CD14-positive monocyte (primary cell): ENCODE measurements around the gene MEX3C. TPM values are rescaled to one million over a fixed set of nuclear protein-coding genes. Genes with fewer than 3 reads are reported as not detected.
A peak's percentile ranks its signal among the peaks of the same experiment; 100 is the strongest.

Source experiments
- DNase-seq, 3 donors: peaks; one replicate each; pipeline ENCODE4 v3.0.0-alpha.2; 2011 to 2022
- H2AFZ ChIP-seq: 2 replicates; pipeline ENCODE4 v1.6.0; 2012; ENCODE audit warnings: mild to moderate bottlenecking, low read depth, low read length, inconsistent platforms; ENCODE audit not compliant: insufficient read depth, poor library complexity, severe bottlenecking
- H3K27ac ChIP-seq, 2 donors: 1 replicate in 1 of 2; 2 replicates in 1 of 2; pipeline ENCODE4 v1.5.1; 2012 to 2013; ENCODE audit warnings: low read length in 2 of 2, control low read depth in 1 of 2, inconsistent platforms in 1 of 2, low read depth in 1 of 2, mild to moderate bottlenecking in 1 of 2
- H3K27me3 ChIP-seq, 2 donors: one replicate each; pipeline versions ENCODE4 v1.6.0 to v1.6.1; 2011 to 2013; ENCODE audit warnings: low read length in 2 of 2; ENCODE audit not compliant: control insufficient read depth in 2 of 2, insufficient read depth in 2 of 2
- H3K36me3 ChIP-seq, 2 donors: replicated peaks in 1 of 2; 1 replicate in 1 of 2; 2 replicates in 1 of 2; pipeline versions ENCODE4 v1.5.1 to v1.6.1; 2012 to 2013; ENCODE audit warnings: low read length in 2 of 2, control low read depth in 1 of 2, inconsistent platforms in 1 of 2, mild to moderate bottlenecking in 1 of 2; ENCODE audit not compliant: insufficient read depth in 2 of 2, control insufficient read depth in 1 of 2
- H3K4me1 ChIP-seq, 2 donors: 1 replicate in 1 of 2; 2 replicates in 1 of 2; pipeline versions ENCODE4 v1.5.1 to v1.6.1; 2012 to 2013; ENCODE audit warnings: low read length in 2 of 2, control low read depth in 1 of 2, inconsistent platforms in 1 of 2, mild to moderate bottlenecking in 1 of 2, moderate library complexity in 1 of 2; ENCODE audit not compliant: insufficient read depth in 2 of 2, control insufficient read depth in 1 of 2
- H3K4me2 ChIP-seq: replicated peaks from 2 replicates; pipeline ENCODE3; 2012; ENCODE audit warnings: low read length, moderate library complexity, mild to moderate bottlenecking; ENCODE audit not compliant: poor library complexity, severe bottlenecking; ENCODE audit errors: extremely low read depth
- H3K4me3 ChIP-seq, 3 experiments: fragments of 200-600 bp in 1 of 3; sonication (generic) in 1 of 3; replicated peaks in 1 of 3; 1 replicate in 2 of 3; 2 replicates in 1 of 3; pipeline ENCODE4 v1.5.1; 2011 to 2013; ENCODE audit warnings: low read length in 3 of 3, mild to moderate bottlenecking in 3 of 3, control low read depth in 2 of 3, low read depth in 2 of 3, inconsistent platforms in 1 of 3, moderate library complexity in 1 of 3
- H3K79me2 ChIP-seq: 2 replicates; pipeline ENCODE4 v1.6.0; 2012; ENCODE audit warnings: mild to moderate bottlenecking, control low read depth, inconsistent platforms, low read length, moderate library complexity; ENCODE audit not compliant: insufficient read depth
- H3K9ac ChIP-seq: 2 replicates; pipeline ENCODE4 v1.6.0; 2017; ENCODE audit warnings: low read length, mild to moderate bottlenecking; ENCODE audit not compliant: insufficient read depth, poor library complexity, severe bottlenecking
- H3K9me3 ChIP-seq, 2 donors: replicated peaks in 1 of 2; 1 replicate in 1 of 2; 2 replicates in 1 of 2; pipeline versions ENCODE4 v1.5.1 to v1.6.1; 2012 to 2013; ENCODE audit warnings: low read length in 2 of 2, control low read depth in 1 of 2; ENCODE audit not compliant: control insufficient read depth in 1 of 2, insufficient read depth in 1 of 2
- H4K20me1 ChIP-seq: 2 replicates; pipeline ENCODE4 v1.6.0; 2012; ENCODE audit warnings: mild to moderate bottlenecking, low read length, control low read depth, moderate library complexity; ENCODE audit not compliant: insufficient read depth
- H3K27ac Mint-ChIP-seq, 7 donors: one replicate each; pipeline ENCODE4 v1.8.0; 2020; ENCODE audit warnings: mild to moderate bottlenecking in 7 of 7, mixed read lengths in 7 of 7, moderate library complexity in 6 of 7, inconsistent platforms in 2 of 7
- H3K27me3 Mint-ChIP-seq, 3 donors: one replicate each; pipeline ENCODE4 v1.8.0; 2021 to 2022; ENCODE audit warnings: low read depth in 3 of 3, mild to moderate bottlenecking in 3 of 3, mixed read lengths in 3 of 3, moderate library complexity in 3 of 3, inconsistent platforms in 1 of 3
- H3K36me3 Mint-ChIP-seq, 2 donors: one replicate each; pipeline ENCODE4 v1.8.0; 2020; ENCODE audit warnings: mixed read lengths in 2 of 2, inconsistent platforms in 1 of 2, mild to moderate bottlenecking in 1 of 2
- H3K4me1 Mint-ChIP-seq: one replicate; pipeline ENCODE4 v1.8.0; 2020; ENCODE audit warnings: mild to moderate bottlenecking, mixed read lengths
- H3K4me3 Mint-ChIP-seq, 2 donors: one replicate each; pipeline ENCODE4 v1.8.0; 2020; ENCODE audit warnings: mild to moderate bottlenecking in 2 of 2, mixed read lengths in 2 of 2, moderate library complexity in 1 of 2
- H3K9me3 Mint-ChIP-seq, 7 donors: one replicate each; pipeline ENCODE4 v1.8.0; 2020 to 2022; ENCODE audit warnings: mixed read lengths in 7 of 7, mild to moderate bottlenecking in 6 of 7, moderate library complexity in 6 of 7, inconsistent platforms in 2 of 7
- WGBS: methylation state at CpG from one replicate; pipeline ENCODE4 v1.1.5; 2013; ENCODE audit warnings: missing lambda C conversion rate; ENCODE audit not compliant: insufficient coverage; 5-methylcytosine and 5-hydroxymethylcytosine counted together
- intact Hi-C, 2 donors: fragments of 100-400 bp; cut with micrococcal nuclease; formaldehyde crosslinking; loops; one replicate each; pipeline versions ENCODE4 v1.15.0 to v1.15.1; 2023
- polyA plus RNA-seq, 3 donors: library from polyadenylated mRNA; depleted of rRNA in 1 of 3; unstranded in 2 of 3; stranded (reverse) in 1 of 3; fragments of 300-500 nt in 2 of 3; fragments of >200 nt in 1 of 3; fragmentation: Illumina TruSeq in 2 of 3; gene quantifications; 1 replicate in 2 of 3; 2 replicates in 1 of 3; pipeline ENCODE4 v1.2.3, GENCODE V29; 2012 to 2021
- TF ChIP-seq, protein P1 (sequence below): fragments of 200-600 bp; IDR thresholded peaks from one replicate; pipeline ENCODE4 v1.8.0; 2022; ENCODE audit warnings: antibody characterized with exemption, mild to moderate bottlenecking

The MEX3C gene
- polyA plus RNA-seq, 3 donors, result 2.3 to 41.3 (median 5.2) TPM

DNA sequence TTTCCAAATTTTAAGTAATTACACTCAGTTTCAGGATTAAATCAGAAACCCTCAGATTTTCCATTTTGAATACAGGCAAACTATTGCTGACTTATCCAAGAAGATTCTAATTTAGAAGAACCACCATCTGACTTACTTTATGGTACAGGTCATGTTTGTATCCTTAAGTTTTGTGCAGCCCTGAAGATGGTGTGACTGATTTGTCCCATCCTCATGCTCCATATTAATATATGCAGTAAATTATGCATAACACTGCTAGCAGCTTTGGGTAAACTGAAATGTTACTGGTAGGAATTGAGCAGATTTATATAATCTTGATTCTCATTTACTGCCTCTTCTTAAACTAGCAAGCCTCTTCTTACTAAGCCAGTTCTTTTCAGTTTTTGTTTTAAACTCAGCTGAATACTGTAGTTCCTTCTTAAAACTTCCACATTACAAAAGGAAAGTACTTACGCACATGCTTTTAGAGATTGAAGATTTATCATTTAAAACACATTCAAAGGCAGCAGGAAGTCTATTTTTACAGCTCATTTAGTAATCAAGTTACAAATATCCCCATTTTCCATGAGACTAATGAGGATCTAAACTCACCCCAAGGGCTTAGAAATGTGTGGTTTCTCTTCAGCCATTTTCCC is 25.7 kb downstream of the MEX3C start:
- Histone ChIP-seq H3K4me1 (peaks cover 0 to 5% of the 10 kb centered on the region in 2 donors), H4K20me1 (no peaks in the 10 kb centered on the region), H3K27me3 (no peaks in the 10 kb centered on the region), H3K9ac (no peak overlapping the region), H3K36me3 (peaks cover 12 to 15% of the 10 kb centered on the region in 2 donors), H3K79me2 (peaks cover 3% of the 10 kb centered on the region), H3K4me3 (no peak overlapping the region), H3K4me2 (peak overlapping the region; percentile 21), H2AFZ (no peak overlapping the region), H3K9me3 (no peaks in the 10 kb centered on the region), H3K27ac (peak overlapping the region in 1 of 2 donors; percentile 34)
- DNase-seq, result no peak
- Mint-ChIP-seq H3K4me3 (peak overlapping the region; percentile 31 to 39), H3K9me3 (no peaks in the 10 kb centered on the region), H3K36me3 (peaks cover 13 to 15% of the 10 kb centered on the region in 2 donors), H3K4me1 (peaks cover 13% of the 10 kb centered on the region), H3K27me3 (peaks cover 0 to 2% (median 0%) of the 10 kb centered on the region in 3 donors), H3K27ac (peak overlapping the region in 6 of 7 donors; percentile 10 to 85 (median 60))
- TF ChIP-seq, protein P1, sequence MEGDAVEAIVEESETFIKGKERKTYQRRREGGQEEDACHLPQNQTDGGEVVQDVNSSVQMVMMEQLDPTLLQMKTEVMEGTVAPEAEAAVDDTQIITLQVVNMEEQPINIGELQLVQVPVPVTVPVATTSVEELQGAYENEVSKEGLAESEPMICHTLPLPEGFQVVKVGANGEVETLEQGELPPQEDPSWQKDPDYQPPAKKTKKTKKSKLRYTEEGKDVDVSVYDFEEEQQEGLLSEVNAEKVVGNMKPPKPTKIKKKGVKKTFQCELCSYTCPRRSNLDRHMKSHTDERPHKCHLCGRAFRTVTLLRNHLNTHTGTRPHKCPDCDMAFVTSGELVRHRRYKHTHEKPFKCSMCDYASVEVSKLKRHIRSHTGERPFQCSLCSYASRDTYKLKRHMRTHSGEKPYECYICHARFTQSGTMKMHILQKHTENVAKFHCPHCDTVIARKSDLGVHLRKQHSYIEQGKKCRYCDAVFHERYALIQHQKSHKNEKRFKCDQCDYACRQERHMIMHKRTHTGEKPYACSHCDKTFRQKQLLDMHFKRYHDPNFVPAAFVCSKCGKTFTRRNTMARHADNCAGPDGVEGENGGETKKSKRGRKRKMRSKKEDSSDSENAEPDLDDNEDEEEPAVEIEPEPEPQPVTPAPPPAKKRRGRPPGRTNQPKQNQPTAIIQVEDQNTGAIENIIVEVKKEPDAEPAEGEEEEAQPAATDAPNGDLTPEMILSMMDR, result no peak
- 0% methylated on average over 1 of the region's 1 CpG for WGBS
- intact Hi-C loops, result no loop called here

DNA sequence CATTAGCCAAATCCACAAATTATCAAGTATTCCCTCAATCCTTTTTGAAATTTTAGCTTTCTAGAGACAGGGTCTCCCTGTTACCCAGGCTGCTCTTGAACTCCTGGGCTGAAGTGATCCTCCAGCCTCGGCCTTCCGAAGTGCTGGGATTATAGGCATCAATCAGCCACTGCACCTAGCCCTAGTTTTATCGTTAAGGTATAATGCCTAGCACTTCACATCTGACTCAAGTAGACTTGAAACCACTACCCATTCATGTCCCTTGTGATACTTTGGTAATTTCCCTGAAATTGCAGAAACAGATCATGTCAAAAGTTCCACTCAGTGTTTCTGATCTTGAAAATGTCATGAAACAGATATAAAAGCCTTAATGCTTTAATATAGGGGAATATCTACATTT is 26.3 kb downstream of the MEX3C start:
- Histone ChIP-seq H3K36me3 (peaks cover 7 to 10% of the 10 kb centered on the region in 2 donors), H3K27me3 (no peaks in the 10 kb centered on the region), H2AFZ (no peak overlapping the region), H3K9ac (no peak overlapping the region), H3K4me2 (no peak overlapping the region), H3K79me2 (no peaks in the 10 kb centered on the region), H3K27ac (no peak overlapping the region), H3K9me3 (no peaks in the 10 kb centered on the region), H3K4me1 (peaks cover 0 to 5% of the 10 kb centered on the region in 2 donors), H3K4me3 (no peak overlapping the region), H4K20me1 (no peaks in the 10 kb centered on the region)
- DNase-seq, result no peak
- Mint-ChIP-seq H3K27ac (no peak overlapping the region), H3K4me3 (no peak overlapping the region), H3K9me3 (no peaks in the 10 kb centered on the region), H3K27me3 (peaks cover 0 to 2% (median 0%) of the 10 kb centered on the region in 3 donors), H3K36me3 (peaks cover 8 to 9% of the 10 kb centered on the region in 2 donors), H3K4me1 (peaks cover 13% of the 10 kb centered on the region)
- intact Hi-C loops, result no loop called here
- TF ChIP-seq, protein P1, result no peak
- 100% methylated on average over 2 of the region's 3 CpGs for WGBS
